ENCODE measurements around the gene ZGPAT.
A peak's percentile ranks its signal among the peaks of the same experiment; 100 is the strongest.

Gene ZGPAT

GRCh38 chr20:63734111-63734945, 26.5 kb downstream of the ZGPAT start:
- no peak for DNase-seq

- no peak for DNase-seq
These were observed 27.4 kb downstream of the ZGPAT start for GRCh38 chr20:63734946-63735858.

DNA sequence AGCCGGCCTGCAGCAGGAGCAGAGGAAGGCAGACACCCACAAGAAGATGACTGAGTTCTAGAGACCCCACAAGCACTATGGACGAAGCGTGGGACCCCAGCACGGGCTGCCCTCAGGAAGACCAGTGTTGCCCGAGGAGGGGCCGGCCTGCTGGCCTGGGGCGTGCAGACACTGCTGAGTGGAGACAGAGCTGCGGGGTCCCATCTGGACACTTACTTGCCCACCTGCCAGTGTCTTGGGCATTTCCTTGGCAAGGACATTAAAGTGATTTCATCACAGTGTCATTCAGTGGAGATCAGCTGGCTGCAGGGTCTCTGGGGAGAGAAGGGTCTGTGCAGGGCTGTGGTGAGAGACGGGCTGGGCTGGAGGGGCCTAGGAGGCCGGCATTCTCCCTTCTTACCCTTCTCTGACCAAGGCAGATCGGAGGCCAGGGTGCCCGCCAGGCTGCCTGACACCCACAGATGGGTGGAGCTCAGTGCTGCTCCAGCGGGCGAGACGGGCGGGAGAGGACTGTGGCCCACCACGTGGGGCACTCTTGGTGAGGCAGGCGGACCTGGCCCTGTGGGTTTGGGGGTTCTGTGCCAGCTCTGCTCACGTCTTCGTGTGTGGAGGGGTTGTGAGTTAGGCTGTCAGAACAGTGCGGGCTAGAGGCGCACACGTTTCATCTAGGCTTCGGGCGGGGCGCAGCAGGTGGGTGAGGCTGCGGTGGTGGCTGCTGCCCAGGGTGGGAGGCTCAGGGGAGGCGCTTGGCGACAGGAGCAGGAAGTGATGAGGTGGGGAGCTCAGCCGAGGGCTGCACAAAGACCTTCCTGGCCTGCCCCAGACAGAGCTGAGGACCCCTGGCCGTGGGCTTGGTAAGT, 28.2 kb downstream of the ZGPAT start, which contains the start of gene LIME1:
LIME1 (plus strand) TSS at position 806 of the 860 bp plus-strand sequence. CDS start 886 bp downstream, outside the sequence.
- peak; percentile 54 for DNase-seq

GRCh38 chr20:63736893-63737694, 29.3 kb downstream of the ZGPAT start:
- peak; percentile 48 for DNase-seq

DNA sequence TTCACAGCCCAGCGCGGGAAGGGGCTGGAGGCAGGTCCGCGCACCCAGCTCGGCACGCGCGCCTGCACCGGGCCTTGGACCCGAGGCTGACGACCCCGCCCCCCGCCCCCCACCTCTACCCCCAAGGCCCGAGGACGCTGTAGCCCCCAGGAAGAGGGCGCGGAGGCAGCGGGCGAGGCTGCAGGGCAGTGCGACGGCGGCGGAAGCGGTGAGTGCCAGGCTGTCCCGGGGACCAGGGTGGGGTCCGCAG, 29.8 kb downstream of the ZGPAT start:
- DNase-seq: no peak

GRCh38 chr20:63737945-63738686, 30.3 kb downstream of the ZGPAT start:
- peak; percentile 32 for DNase-seq

- DNase-seq: no peak
These were observed 30.9 kb downstream of the ZGPAT start for GRCh38 chr20:63738687-63739129.

GRCh38 chr20:63739130-63740069, 31.6 kb downstream of the ZGPAT start, which contains the start of gene SLC2A4RG:
TSS of gene SLC2A4RG (plus strand) at chr20:63739776. CDS start at chr20:63739913, 137 bp downstream.
- peak; percentile 63 for DNase-seq

- peak; percentile 33 for DNase-seq
These were observed 32.3 kb downstream of the ZGPAT start for GRCh38 chr20:63740070-63740626.

GRCh38 chr20:63740627-63741353, 33.0 kb downstream of the ZGPAT start:
- peak; percentile 33 for DNase-seq

GRCh38 chr20:63741354-63741675, 33.5 kb downstream of the ZGPAT start:
- no peak for DNase-seq

DNA sequence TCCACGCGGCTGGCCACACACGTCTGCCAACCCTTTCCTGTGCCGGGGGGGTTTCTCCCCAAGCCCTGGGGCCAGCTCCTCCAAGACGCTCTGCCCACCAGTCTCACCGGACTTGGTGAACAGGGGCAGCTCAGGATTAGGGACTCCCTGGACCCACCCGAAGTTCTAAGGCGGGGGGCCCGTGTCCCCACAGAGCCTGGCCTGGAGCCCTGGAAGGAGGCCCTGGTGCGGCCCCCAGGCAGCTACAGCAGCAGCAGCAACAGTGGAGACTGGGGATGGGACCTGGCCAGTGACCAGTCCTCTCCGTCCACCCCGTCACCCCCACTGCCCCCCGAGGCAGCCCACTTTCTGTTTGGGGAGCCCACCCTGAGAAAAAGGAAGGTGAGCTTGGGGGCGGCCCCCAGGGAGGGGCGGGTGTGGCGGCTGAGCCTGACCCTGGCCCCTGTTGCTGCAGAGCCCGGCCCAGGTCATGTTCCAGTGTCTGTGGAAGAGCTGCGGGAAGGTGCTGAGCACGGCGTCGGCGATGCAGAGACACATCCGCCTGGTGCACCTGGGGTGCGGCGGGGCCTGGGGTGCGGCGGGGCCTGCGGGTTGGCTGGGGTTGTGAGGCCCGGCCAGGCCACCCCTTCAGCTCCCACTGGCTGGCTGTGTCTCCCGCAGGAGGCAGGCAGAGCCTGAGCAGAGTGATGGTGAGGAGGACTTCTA, 34.0 kb downstream of the ZGPAT start:
- no peak for DNase-seq

DNA sequence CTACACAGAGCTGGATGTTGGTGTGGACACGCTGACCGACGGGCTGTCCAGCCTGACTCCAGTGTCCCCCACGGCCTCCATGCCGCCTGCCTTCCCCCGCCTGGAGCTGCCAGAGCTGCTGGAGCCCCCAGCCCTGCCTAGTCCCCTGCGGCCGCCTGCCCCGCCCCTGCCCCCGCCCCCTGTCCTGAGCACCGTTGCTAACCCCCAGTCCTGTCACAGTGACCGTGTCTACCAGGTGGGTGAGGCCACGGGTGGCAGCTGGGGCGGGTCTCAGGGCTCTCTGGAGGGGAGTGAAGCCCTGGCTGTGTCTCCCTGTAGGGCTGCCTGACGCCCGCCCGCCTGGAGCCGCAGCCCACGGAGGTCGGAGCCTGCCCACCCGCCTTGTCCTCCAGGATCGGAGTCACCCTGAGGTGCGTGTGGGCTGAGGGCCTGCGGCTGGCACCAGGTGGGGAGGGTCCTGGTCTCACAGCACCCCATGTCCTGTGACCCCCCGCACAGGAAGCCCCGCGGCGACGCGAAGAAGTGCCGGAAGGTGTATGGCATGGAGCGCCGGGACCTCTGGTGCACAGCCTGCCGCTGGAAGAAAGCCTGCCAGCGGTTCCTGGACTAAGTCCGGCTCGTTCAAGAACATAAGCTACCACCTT, 34.7 kb downstream of the ZGPAT start:
- DNase-seq: no peak

GRCh38 chr20:63743210-63743970, 35.6 kb downstream of the ZGPAT start:
- DNase-seq: no peak

- no peak for DNase-seq
These were observed 36.3 kb downstream of the ZGPAT start for GRCh38 chr20:63744158-63744557.

DNA sequence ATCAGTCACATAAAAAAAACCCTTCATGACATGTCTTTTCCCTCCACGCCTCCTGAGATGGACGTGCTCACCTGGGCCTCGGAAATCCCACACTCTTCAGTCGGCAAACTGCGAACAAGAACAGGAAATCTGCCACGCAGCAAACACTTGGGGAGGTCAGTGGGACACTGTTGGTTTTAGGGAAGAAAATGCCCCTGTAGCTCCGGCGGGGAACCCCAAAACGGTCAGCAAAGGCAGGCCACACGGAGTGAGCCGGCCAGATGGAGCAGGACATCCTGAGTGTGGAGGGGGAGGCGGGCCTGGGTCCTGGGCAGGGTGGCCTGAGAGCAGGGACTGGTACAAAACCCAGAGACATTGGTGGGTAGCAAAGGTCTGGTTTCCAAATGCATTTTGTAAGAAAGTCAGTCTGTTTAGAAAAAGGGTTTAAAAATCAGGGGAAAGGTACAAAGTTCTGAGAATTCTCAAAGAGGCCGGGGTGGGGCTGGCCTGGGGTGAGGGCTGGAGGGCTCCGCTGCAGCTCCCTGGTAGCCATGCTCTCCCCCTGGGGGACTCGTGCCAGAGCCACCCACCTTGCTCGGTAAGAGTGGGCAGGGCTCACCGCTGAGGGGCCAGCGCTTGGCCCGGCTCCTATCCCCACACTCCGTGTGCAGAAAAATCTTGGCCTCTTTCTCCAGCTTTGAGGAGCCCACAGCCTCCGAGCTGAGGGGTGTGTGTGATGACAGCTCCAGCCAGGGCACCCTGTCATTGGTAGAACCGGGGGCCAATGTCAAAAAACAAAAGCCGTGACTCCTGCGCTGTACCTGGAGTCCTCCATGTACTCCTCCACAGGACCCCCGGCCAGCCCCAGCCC, 37.0 kb downstream of the ZGPAT start:
- no peak for DNase-seq

Data from activated CD4-positive, alpha-beta T cell treated with anti-CD3 and anti-CD28 coated beads, Interleukin-2, amount 50 U/mL, for 16 hours (primary cell).